Measurements from ENCODE around the gene ZFYVE27.

ZFYVE27 gene

DNA sequence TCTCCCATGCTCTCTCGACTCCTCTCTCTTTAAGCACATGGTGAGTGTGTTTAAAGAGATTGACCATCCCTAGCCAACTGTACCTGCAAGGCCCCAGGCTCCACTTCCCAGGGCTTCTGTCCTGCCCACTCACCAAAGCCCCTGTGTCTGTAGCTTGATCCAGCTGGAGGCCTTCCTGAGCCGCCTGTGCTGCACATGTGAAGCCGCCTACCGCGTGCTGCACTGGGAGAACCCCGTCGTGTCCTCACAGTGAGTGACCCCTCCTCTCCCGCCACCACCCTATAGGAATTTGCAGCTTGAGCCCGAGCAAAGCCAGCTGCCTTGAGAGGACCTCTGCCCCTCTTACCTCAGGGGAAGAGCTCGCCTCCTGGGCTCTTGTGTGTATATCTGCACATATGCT, 11.2 kb downstream of the ZFYVE27 start:
- no peak for DNase-seq

DNA sequence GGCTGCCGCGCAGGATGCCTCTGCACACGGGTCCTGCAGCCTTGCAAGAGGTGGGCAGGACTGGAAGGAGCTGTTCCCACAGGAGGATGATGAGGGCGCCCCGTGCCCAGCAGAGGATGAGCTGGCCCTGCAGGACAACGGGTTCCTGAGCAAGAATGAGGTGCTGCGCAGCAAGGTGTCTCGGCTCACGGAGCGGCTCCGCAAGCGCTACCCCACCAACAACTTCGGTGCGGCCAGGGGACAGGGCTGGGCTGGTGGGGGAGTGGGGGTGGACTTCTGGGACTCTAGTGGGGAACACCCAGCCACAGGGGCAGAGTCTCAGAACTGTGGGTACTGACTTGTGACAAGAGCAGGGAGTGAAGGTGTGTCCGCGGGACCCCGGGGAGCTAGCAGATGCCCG, 16.0 kb downstream of the ZFYVE27 start:
- DNase-seq, result no peak

DNA sequence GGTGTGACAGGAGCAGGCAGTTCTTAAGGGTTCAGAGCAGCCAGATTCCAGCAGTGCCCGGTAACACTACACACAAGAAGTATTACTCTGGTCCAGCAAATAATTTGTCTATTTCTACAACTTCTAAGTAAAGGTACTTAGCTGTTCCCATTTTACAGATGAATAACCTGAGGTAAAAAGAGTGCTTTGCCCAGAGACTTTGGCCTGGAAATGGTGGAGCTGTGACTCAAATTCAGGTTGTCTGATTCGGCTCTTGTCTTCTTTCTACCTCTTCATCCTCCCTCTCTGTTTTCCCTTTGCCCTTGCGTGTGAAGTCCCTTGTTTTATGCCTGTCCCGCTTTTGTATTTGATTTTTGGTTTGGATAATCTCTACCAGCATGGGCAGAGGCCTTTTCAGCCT, 17.8 kb downstream of the ZFYVE27 start:
- no peak for DNase-seq

DNA sequence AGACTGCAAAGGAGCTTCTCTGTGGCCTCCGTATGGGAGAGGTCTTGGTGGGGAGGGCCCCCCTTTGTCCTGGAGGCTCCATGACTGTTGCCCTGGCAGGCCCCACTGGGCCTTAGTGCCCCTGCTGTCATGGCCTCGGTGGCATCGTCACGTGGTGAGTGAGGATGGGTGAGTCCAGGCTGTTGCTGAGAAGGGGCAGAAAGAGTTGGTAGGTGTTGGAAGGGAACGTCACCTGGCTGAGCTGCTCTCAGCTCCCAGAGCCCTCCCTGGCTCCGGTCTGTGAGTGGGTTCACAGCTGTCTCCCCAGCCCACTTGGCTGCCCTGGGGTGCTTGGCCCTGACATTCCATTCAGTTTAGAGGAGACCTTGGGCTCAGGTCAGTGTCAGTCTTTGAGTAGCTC, 18.8 kb downstream of the ZFYVE27 start:
- DNase-seq, result no peak

DNA sequence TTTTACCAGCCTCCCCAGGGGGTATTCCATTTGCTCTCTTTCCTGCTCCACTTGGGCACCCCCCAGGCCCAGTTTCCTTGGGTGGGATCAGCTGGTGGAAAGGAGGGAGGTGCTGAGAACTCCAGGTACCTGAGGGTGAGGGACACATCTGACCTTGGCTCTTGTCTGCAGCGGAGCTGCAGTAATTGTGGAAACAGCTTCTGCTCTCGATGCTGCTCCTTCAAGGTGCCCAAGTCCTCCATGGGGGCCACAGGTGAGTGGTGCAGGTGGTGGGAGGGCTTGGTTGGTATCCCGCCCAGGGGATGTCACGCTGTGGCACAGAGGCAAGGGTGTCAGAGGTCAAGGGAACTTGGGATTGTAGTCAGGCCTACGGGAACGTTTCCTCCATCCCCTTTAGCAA, 20.5 kb downstream of the ZFYVE27 start:
- no peak for DNase-seq

DNA sequence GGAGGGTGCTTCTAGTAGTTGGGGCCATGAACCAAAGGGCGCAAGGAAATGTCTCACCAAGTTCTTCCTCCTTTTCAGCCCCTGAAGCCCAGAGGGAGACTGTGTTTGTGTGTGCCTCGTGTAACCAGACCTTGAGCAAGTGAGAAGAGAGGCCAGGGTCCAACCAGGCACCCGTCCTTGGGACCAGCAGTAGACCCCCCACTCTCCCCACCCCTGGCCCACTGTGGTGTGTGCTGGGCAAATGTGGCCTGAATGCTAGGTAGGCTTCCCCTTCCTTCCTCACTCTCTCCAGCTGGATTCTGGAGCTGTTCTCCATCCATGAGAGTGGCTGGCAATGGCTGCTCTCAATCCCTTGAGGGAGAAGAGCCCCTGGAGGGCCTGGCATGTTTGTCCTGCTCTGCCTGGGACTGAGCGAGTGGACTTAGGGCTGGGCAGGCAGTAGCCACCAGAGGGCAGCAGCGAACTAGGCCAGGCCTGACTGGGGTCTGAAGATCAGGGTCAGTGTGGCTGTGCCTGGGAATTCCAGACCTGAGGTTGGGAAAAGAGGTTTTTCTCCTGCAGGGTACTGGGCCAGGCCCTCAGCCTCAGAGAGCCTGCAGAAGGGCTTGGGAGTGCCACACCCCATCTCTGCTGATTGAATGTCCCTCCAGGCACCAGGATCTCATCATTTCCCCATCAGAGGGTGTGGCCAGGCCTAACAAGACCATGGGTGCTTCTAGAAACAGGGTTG, 22.4 kb downstream of the ZFYVE27 start:
- DNase-seq, result peak; percentile 54

DNA sequence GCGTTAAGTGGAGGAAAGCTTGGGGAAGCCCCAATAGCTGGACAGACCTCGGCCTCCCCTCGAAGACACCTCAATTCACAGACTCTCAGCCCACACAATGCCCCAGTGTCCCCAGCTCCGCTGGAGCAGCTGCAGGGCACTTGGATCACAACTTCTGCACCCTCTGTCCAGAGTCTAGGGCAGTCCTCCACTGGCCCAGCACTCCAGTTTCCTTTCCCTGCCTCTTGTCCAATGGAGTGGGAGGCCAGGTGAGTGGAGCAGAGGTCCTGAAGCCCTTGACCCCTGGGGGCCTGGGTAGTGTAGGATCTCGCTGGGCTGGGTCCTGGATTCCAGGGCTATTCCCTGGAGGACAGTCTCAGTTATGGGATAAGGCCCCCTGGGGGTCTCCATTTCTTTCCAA, 23.0 kb downstream of the ZFYVE27 start:
- DNase-seq, result no peak

DNA sequence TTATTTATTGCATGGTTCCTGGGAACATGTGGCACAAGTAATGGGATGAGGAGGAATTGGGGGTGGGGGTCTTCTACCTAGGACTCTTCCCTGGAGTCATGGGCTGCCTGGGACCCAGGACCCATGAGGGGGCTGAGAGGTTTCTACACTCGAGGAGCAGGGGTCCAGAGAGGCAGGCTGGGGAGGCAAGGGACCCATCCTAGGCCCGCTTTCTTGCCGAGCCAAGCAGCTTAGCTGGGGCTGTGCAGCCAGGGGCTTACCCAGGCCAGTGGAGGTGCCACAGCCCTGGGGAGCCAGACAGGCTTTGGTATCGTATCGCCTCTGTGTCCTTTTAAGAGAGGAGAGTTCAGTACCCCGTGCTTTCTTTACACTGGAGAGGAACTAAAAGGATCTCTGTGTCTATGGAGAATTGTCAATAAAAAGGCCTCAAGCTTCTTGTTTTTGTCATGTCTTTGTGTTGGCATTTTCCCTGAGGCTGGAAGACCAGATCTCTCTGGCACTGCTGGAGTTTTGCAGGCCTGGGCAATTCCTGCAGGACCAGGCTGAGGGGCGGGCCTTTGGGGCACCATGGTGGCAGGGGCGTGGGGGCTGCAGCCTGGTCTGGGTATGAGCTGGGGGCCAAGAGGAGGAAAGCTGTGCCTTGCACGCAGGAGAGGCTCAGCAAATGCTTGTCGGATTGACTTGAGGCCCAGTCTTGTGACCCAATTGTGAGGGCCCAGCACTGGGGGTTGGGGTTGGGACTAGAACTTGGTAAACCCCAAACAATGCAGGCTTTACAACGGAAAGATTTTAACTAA, 23.7 kb downstream of the ZFYVE27 start:
- no peak for DNase-seq

DNA sequence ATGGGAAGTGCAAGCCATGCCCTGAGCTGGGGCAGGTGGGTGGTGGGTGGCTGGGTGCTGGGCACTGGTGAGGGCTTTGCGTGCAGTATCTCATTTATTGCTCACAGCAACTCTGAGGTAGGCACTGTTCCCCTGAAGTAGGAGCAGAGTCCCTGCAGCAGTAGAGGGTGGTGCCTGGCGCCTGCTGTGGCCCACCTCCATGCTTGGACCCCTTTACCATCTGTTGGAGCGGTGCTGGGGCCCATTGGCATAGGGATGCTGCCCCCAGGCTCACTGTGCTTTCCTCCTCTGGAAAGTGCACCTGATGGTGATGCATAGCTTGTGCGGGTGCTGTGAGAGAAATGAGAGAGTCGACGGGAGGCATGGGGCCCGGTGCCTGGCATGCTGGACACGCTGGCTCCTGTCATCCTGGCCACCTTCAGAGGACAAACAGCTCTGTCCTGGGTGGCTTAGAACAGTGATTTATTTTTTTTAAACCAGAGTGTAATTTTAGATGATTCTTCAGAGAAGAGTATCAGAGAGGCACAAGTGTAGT, 24.5 kb downstream of the ZFYVE27 start:
- no peak for DNase-seq

DNA sequence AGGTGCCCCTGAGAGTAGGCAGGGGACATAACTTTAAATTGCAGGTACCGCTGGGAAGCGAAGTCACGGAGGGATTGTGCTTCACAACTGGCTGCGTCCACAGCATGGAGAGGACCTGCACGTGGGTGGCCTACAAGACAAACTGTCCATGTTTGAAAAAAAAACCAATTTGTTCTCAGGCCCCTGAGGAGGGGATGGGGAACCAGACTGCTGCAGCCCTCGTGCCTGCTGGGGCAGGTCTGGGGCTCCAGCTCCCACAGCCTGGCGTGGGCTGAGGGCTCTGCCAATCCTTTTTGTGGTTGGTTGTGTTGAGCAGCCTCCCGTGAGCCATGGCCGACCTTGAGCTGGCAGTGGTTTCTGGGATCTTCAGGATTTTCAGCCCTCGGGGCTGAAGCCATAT, 25.1 kb downstream of the ZFYVE27 start:
- no peak for DNase-seq

DNA sequence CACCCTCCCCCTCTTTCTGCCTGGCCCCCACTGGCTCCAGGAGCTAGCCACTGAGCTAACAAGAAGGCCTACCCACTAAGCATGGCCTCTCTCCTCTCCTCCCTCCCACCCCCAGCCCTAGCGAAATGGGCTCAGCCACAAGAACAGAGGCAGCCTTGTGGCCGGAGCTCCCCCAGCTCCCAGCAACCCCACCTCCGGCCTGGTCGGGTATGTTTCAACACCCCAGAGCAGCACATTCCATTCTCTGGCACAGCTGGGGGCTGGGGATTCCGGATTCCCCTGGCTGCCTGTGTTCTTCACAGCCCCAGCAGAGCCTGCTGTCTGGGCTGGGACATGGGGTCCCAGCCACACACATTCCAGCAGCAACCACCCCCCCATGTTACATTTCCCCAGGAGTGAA, 25.9 kb downstream of the ZFYVE27 start:
- no peak for DNase-seq

DNA sequence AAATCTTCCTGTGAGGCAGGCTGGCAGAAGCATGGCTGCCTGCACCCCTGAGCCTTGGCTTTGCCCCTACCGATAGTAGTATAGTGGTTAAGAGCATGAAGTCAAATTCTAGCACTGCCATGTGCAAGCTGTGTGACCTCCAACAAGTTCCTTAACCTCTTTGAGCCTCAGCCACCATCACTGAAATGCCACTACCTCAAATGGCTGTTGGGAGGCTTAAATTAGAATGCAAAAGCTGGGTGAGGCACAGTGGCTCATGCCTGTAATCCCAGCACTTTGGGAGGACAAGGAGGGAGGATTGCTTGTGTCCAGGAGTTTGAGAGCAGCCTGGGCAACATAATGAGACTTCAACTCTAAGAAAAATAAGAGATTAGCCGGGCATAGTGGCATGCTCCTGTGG, 26.5 kb downstream of the ZFYVE27 start:
- DNase-seq, result no peak

DNA sequence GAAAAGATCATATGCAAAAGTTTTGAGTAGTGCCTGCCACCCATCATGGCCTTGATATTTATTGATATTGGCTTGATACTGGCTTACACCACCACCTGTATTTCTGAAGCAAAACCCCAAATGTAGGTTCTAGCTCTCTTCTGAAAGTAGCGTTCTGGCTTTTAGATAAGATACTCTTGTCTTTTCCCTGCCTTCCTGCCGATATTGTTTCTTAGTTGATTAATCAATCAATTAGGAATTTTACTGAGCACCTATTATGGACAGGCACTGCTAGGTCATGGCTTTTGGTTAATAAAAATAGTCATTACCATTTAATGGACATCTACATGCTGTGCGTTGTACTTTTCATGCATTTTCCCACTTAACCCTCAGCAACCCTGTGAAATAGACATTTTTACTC, 27.0 kb downstream of the ZFYVE27 start:
- no peak for DNase-seq

DNA sequence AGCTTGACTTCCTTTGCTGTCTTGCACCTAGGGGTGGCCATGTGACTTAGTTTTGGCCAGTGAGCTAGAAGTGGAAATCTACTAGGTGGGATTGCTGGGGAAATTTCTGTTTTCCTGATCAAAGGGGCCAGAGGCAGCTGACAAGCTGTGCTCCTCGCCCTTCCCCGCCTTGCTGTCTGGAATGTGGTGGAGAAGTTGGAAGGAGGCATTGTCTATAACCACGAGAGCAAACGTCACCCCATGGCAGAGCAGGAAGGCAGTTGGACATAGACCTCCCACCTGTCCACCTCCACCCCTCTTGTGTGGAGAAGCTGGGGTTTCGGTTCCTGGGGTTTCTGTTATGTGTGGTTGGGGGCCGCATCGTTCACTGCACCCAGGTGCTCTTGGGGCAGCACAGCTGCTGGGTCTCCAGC, 27.6 kb downstream of the ZFYVE27 start:
- no peak for DNase-seq

DNA sequence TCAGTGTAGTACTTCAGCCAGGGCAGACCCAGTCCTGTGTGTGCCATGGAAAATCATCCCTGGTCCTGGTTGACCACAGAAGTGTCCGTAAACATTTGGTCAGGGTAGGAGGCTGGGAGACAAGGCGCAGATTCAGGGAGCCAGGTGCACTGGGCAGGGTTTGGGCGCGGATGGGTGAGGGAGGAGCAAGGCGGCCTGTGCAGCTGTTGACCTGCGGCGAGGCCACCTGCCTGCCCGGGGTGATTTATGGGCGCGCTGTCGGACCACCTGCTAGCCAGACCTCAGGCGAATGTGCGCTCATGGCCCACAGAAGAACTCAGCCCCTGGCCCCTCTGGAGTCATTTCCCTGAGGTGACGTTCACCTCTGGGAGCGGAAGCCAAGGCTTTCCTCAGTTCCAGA, 28.3 kb downstream of the ZFYVE27 start:
- DNase-seq, result no peak

DNA sequence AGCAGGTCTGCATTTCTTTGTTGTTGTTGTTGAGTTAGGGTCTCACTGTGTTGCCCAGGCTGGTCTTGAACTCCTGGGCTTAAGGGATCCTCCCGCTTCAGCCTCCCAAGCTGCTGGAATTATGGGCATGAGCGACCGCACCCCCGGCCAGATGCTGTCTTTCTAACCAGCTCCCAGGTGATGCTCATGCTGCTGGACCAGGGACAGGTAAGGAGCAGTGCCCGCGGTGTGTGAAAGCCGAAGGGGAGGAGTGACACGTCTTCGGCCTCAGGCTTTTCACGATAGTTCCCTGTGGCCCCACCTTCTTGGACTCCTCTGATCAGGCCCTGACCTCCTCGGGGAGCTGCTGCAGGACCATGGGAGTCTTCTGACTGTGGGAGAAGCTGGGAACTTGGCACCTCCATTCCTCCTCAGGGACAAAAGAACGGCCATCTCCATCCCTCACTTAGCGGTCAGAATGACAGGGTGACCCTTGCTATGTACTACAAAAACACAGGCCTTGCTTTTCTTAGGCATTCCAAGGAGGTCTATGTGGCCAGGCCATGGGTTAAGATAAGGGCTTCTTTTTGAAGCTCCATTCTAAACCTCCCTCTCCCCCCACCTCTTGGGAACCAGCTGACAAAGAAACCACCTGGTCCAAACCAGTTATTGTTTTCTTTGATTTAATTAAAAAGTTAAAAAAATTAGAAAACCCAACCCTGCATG, 29.3 kb downstream of the ZFYVE27 start:
- no peak for DNase-seq

DNA sequence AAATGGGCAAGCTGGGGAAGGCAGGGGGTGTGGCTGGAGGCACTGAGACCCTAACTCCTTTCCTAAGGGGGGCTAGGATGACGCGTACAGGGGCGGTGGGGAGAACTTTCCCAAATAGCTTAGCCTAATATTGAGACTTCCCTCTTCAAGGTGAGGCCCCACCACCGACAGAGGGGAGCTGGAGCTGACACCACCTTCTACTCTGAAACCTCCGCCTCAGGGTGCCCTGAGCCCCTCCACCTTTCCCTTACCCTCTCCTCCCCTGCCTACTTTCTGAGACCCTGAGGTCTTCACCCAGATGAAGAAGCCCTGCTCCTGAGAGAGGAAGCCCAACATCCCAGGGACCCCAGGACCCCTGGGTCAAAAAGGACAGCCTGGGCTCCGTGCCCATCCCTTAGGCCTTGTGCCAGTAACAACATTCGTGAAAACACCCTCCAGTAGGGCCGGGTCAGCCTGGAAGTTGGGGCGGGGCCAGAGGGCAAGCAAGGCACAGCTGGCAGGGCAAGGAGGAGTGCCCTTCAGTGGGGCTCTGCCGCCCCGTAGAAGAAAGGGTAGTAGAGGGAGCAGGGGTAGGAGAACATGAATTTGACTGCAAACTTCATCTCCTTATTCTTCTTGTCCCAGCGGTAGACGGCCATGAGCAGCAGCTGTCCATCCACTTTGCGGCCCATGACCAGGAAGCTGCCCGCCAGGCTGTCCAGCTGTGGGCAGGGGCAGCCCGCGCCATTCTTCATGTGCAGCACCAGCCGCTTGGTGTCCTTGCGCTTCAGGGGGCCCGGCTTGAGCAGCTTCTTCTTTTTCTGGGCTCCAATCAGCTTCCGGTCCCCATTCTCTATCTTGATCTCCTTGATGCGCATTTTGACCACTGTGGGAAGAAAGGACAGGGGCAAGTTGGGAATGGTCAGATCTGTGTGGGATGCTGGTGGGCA, 30.3 kb downstream of the ZFYVE27 start:
- DNase-seq, result no peak

DNA sequence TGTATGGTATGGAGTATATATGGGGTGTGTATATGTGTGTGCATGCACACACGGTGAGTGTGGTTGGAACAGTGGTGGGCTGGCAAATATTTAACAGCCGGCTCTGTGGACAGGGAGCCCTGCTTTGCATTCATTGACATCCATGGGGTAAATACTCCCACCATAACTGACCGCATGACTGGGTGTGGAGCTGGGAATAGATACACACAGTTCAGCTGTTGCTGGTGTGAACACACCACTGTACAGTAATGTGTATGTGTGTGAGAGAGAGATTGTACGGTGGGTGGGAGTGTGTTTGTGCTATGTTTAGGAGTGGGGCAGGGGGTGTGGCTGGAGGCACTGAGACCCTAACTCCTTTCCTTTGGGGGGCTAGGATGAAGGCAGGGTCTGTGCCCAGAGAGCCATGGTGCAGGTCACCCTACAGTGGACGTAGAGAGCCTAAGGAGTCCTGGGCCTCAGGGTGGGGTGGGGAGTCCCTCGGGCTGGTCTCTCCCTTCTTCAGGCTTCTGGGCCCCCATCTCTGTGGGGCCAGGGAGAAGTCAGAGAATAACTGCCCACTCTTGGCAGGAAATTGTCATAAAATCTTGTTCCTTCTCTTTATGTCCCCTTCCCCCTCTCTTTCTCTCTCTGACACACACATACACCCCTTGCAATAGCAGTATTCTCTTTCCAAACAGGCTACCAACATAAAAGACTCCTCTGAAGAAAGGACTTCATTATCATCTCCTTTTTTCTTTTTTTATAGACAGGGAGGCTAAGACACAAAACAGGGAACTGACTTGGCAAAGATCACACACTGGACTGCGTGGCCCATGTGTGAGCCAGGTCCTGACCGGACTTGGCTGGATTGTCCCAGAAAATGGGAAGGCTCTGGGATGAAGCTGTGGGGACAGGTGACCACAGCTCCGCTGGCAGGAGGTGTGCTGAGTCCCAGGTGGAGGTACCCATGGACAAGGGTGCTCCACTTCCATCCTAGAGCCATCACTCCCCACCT, 31.7 kb downstream of the ZFYVE27 start:
- no peak for DNase-seq

DNA sequence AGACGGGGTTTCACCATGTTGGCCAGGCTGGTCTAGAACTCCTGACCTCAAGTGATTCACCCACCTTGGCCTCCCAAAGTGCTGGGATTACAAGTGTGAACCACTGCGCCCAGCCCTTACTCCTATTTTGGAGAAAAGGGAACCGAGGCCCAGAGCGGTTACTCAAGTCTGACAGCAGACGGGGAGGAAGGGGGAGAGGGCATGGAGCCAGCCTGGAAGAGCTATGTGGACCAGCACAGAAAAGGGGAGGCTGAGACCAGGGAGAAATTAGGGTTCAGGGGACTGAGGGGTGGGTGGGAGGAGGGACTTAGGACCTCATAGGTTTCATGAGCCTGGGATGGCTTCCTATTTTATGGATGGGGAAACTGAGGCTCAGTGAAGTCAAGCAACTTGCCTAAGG, 33.3 kb downstream of the ZFYVE27 start:
- no peak for DNase-seq

DNA sequence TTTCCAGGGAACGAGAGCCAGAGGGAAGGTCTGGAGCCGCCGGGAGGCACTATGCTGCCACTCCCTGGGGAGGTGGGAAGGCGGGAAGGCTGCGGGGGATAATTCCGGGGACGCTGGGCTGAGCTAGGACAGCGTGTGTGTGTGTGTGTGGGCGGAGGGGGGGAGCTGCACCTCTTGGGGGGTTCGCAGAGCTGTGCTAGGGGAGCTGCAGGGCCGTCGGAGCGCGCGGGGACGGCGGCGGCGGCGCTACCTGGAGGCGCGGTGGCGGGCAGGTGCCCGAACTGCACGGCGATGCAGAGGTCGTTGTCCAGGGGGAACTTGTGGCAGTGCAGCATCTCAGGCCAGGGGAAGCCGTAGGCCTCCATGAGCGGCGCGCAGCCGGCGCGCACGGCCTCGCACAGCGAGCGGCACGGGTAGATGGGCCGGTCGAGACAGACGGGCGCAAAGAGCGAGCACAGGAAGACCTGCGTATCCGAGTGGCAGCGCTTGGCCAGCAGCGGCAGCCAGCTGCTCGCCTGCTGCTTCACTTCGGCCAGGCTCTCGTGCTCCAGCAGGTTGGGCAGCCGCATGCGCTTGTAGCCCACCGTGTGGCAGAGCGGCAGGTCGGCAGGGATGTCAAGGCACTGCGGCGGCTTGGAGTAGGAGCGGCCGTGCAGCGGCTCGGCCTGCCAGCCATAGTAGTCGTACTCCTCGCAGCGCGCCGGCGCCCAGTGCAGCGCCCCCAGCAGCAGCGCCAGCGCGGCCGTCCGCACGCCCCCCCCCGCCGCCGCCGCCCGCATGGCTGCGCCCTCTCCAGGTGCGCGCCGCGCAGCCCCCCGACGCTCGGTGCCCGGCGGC, 34.3 kb downstream of the ZFYVE27 start:
- DNase-seq, result peak; percentile 9

All from activated CD4-positive, alpha-beta T cell treated with anti-CD3 and anti-CD28 coated beads, Interleukin-10, Interleukin-2, amounts not matched to agents 100 ng/mL and 50 ng/mL, durations not matched to agents 16 hours and 8 hours (primary cell).